Hepatocyte (in vitro differentiated cells): ENCODE results near the gene HNRNPA2B1.

Experiments used
- EZH2 ChIP-seq: fragments of 200-600 bp; sonication (generic); IDR thresholded peaks from 2 replicates; pipeline ENCODE4 v1.6.1; 2016; ENCODE audit warnings: antibody characterized with exemption, mild to moderate bottlenecking, borderline replicate concordance
- EZH2phosphoT487 ChIP-seq: fragments of 200-600 bp; sonication (generic); IDR thresholded peaks from one replicate; pipeline ENCODE4 v1.6.1; 2018; ENCODE audit warnings: antibody characterized with exemption, mild to moderate bottlenecking, low read depth, moderate library complexity; ENCODE audit not compliant: unreplicated experiment, severe bottlenecking
- TF ChIP-seq, protein P1 (sequence below): fragments of 200-600 bp; sonication (generic); IDR thresholded peaks from 2 replicates; pipeline ENCODE4 v1.5.1; 2016; ENCODE audit warnings: antibody characterized with exemption, mild to moderate bottlenecking; ENCODE audit not compliant: poor library complexity

- TF ChIP-seq, protein P1, sequence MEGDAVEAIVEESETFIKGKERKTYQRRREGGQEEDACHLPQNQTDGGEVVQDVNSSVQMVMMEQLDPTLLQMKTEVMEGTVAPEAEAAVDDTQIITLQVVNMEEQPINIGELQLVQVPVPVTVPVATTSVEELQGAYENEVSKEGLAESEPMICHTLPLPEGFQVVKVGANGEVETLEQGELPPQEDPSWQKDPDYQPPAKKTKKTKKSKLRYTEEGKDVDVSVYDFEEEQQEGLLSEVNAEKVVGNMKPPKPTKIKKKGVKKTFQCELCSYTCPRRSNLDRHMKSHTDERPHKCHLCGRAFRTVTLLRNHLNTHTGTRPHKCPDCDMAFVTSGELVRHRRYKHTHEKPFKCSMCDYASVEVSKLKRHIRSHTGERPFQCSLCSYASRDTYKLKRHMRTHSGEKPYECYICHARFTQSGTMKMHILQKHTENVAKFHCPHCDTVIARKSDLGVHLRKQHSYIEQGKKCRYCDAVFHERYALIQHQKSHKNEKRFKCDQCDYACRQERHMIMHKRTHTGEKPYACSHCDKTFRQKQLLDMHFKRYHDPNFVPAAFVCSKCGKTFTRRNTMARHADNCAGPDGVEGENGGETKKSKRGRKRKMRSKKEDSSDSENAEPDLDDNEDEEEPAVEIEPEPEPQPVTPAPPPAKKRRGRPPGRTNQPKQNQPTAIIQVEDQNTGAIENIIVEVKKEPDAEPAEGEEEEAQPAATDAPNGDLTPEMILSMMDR, result no peak
- TF ChIP-seq EZH2 (no peak), EZH2phosphoT487 (no peak)
These were observed 32.0 kb downstream of the HNRNPA2B1 start for GRCh38 chr7:26168458-26169023.
